Activated T-helper 2 cell treated with anti-CD3 and anti-CD28 coated beads, Interferon-gamma antibody, Interleukin-2, Interleukin-4, amounts not matched to agents 10 μg/mL and 5 μg/mL and 100 μg/mL, durations not matched to agents 14 hours and 24 hours and 36 hours (primary cell): ENCODE measurements around the gene GADD45B. TPM values are rescaled to one million over a fixed set of nuclear protein-coding genes. Genes with fewer than 3 reads are reported as not detected.

Experiments
- DNase-seq: peaks from one replicate; pipeline ENCODE4 v3.0.0; 2021; ENCODE audit warnings: low spot score
- H3K27ac Mint-ChIP-seq: one replicate; pipeline ENCODE4 v1.8.0; 2021; ENCODE audit warnings: mixed read lengths
- H3K27me3 Mint-ChIP-seq: one replicate; pipeline ENCODE4 v1.8.0; 2021; ENCODE audit warnings: low read depth, mixed read lengths
- H3K36me3 Mint-ChIP-seq: one replicate; pipeline ENCODE4 v1.8.0; 2021; ENCODE audit warnings: low read depth, mixed read lengths
- H3K4me1 Mint-ChIP-seq: one replicate; pipeline ENCODE4 v1.8.0; 2021; ENCODE audit warnings: low read depth, mixed read lengths
- H3K4me3 Mint-ChIP-seq: one replicate; pipeline ENCODE4 v1.8.0; 2021; ENCODE audit warnings: low read depth, mild to moderate bottlenecking, moderate library complexity, mixed read lengths
- H3K9me3 Mint-ChIP-seq: one replicate; pipeline ENCODE4 v1.8.0; 2021; ENCODE audit warnings: mixed read lengths
- intact Hi-C: fragments of 100-400 bp; cut with micrococcal nuclease; formaldehyde crosslinking; loops from one replicate; pipeline ENCODE4 v1.15.1; 2023
- total RNA-seq: library from RNA; stranded (reverse); gene quantifications from 2 replicates; pipeline ENCODE4 v1.2.3, GENCODE V29; 2022

Gene GADD45B
- total RNA-seq, 1 donor from 2014 or later: 90.7 TPM

GRCh38 chr19:2479556-2480194 lies 3.7 kb downstream of the GADD45B start:
- Mint-ChIP-seq H3K36me3 (peaks cover 28% of the 10 kb centered on the region), H3K9me3 (peaks cover 9% of the 10 kb centered on the region), H3K4me1 (peaks cover 13% of the 10 kb centered on the region), H3K4me3 (peak overlapping the region; percentile 96), H3K27me3 (peaks cover 3% of the 10 kb centered on the region), H3K27ac (peak overlapping the region; percentile 49)
- DNase-seq: no peak
- intact Hi-C loops: loop anchor here (2.0 kb wide), 2 partner anchors 15 to 53 kb away; no protein-coding TSS in a partner anchor

DNA sequence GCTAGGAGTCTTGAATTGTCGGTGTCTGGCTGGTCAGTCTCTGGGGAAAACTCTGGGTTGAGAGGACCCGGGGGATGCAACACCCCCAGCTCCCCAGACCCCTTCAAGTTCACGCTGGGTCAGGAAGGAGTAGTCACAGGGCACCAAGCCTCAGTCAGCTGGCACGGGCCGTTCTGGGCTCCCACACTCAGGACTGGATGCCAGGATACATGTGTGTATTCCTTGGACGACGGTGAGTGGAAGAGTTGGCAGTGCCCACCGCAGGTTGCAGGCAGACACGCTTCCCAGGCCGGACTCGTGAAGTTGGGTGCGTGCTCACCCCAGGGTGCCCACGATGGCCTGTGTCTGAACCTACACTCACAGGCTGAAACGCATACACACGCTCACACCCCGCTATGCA lies 5.5 kb downstream of the GADD45B start:
- peaks cover 9% of the 10 kb centered on the region for H3K9me3 Mint-ChIP-seq
- H3K27me3 Mint-ChIP-seq: peaks cover 9% of the 10 kb centered on the region
- peaks cover 23% of the 10 kb centered on the region for H3K36me3 Mint-ChIP-seq
- H3K27ac Mint-ChIP-seq: no peak overlapping the region
- intact Hi-C loops: no loop called here
- no peak overlapping the region for H3K4me3 Mint-ChIP-seq
- H3K4me1 Mint-ChIP-seq: peaks cover 14% of the 10 kb centered on the region
- DNase-seq: no peak

GRCh38 chr19:2482354-2483038 lies 6.6 kb downstream of the GADD45B start:
- H3K27me3 Mint-ChIP-seq: peaks cover 15% of the 10 kb centered on the region

GRCh38 chr19:2483084-2483483 lies 7.2 kb downstream of the GADD45B start:
- DNase-seq: no peak
- Mint-ChIP-seq H3K27me3 (peaks cover 21% of the 10 kb centered on the region), H3K36me3 (peaks cover 7% of the 10 kb centered on the region), H3K4me1 (peaks cover 13% of the 10 kb centered on the region), H3K9me3 (peaks cover 9% of the 10 kb centered on the region), H3K4me3 (no peak overlapping the region), H3K27ac (no peak overlapping the region)
- intact Hi-C loops: no loop called here

More at GRCh38 chr19:2482354-2483038, 6.6 kb downstream of the GADD45B start:
- no peak for DNase-seq
- Mint-ChIP-seq H3K9me3 (peaks cover 9% of the 10 kb centered on the region), H3K27ac (no peak overlapping the region), H3K4me3 (no peak overlapping the region), H3K4me1 (peaks cover 14% of the 10 kb centered on the region), H3K36me3 (peaks cover 13% of the 10 kb centered on the region)
- intact Hi-C loops: no loop called here

DNA sequence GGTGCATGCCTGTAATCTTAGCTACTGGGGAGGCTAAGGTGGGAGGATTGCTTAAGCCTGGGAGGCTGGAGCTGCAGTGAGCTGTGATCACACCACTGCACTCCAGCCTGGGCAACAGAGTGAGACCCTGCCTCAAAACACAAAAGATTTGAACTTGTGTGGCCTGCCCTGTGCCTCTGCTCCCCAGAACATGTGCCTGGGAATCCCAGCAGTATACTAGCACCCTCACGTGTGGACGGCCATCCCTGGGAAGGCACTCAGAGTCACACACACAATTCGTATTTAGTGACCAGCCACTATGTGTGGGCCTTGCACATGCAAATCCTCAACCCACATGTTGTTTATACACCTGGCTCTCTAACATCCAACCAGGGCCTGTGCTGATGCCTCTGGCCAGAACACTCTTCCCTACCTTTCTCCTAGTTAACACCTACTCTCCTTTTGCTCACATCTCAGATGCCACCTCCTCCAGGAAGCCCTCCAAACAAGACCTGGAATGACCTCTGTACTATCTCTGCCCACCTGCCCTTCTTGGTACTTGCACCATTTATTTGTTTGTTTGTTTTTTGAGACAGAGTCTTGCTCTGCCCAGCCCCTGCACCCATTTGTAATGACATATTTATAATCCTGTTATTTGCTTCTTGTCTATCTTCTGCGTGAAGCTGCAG lies 7.7 kb downstream of the GADD45B start:
- H3K27me3 Mint-ChIP-seq: peaks cover 25% of the 10 kb centered on the region
- no peak overlapping the region for H3K4me3 Mint-ChIP-seq
- no peak for DNase-seq
- peaks cover 10% of the 10 kb centered on the region for H3K4me1 Mint-ChIP-seq
- H3K9me3 Mint-ChIP-seq: peaks cover 9% of the 10 kb centered on the region
- intact Hi-C loops: no loop called here
- no peak overlapping the region for H3K27ac Mint-ChIP-seq
- peaks cover 2% of the 10 kb centered on the region for H3K36me3 Mint-ChIP-seq

- Mint-ChIP-seq H3K9me3 (peaks cover 9% of the 10 kb centered on the region), H3K27me3 (peaks cover 27% of the 10 kb centered on the region), H3K4me3 (no peak overlapping the region), H3K27ac (no peak overlapping the region), H3K4me1 (peaks cover 8% of the 10 kb centered on the region), H3K36me3 (no peaks in the 10 kb centered on the region)
- intact Hi-C loops: no loop called here
- DNase-seq: no peak
Observed at GRCh38 chr19:2484178-2484937, 8.4 kb downstream of the GADD45B start.

DNA sequence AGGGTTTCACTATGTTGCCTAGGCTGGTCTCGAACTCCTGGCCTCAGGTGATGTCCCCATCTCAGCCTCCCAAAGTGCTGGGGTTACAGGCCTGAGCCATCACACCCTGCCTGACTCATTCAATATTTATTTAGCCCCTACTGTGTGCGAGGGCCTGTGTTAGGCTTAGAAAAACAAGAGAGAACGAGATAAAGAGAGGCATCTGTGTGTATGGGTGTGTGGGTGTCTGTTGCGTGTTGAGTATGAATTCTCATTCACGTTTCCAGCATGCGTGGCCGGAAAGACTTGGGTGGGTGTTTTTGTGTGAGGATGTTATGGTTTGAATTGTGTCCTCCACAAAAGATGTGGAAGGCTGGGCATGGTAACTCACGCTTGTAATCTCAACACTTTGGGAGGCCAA lies 9.5 kb downstream of the GADD45B start:
- peaks cover 7% of the 10 kb centered on the region for H3K4me1 Mint-ChIP-seq
- no peak for DNase-seq
- H3K9me3 Mint-ChIP-seq: peaks cover 9% of the 10 kb centered on the region
- H3K4me3 Mint-ChIP-seq: no peak overlapping the region
- H3K27me3 Mint-ChIP-seq: peaks cover 33% of the 10 kb centered on the region
- intact Hi-C loops: no loop called here
- H3K36me3 Mint-ChIP-seq: no peaks in the 10 kb centered on the region
- H3K27ac Mint-ChIP-seq: no peak overlapping the region

DNA sequence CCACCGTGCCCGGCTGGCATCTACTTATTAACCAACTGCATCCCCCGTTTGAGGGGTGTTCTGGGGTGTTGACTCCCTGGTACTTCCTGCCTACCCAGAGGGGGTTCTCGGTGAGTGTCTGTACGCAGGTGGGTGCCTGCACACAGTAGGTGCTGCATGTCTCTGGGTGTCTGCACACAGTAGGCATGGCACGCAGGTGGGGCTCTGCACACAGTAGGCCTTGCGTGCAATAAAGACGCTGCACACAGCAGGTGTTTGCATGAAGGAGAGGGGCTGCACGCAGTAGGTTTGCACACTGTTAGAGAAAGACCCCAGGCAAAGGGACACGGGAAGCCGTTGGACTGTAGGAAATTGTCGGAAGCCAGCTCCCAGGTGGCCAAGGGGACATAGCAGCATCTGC lies 11.2 kb downstream of the GADD45B start:
- peaks cover 49% of the 10 kb centered on the region for H3K27me3 Mint-ChIP-seq
- no peaks in the 10 kb centered on the region for H3K36me3 Mint-ChIP-seq
- H3K27ac Mint-ChIP-seq: no peak overlapping the region
- peaks cover 9% of the 10 kb centered on the region for H3K4me1 Mint-ChIP-seq
- intact Hi-C loops: no loop called here
- no peak for DNase-seq
- H3K9me3 Mint-ChIP-seq: peaks cover 9% of the 10 kb centered on the region
- no peak overlapping the region for H3K4me3 Mint-ChIP-seq

DNA sequence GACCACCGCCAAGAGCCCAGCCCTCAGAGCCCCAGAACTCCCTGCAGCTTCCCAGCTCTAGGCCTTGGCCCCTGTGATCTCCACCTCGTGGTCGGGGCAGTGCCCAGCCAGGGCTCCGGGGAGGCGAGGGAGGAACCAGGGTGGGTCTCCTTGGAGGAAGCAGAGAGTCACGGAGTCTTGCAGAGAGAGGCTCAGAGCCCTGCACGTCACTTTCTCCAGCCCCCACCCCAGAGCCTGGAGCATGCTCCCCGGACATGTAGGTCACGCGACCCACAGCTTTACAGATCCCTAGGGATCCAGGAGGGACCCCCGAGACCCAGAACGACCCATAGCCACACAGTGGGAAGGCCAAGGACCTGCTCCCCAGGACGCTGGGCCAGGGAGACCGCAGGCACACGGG lies 11.9 kb downstream of the GADD45B start:
- DNase-seq: no peak
- Mint-ChIP-seq H3K36me3 (no peaks in the 10 kb centered on the region), H3K9me3 (peaks cover 5% of the 10 kb centered on the region), H3K4me1 (peaks cover 11% of the 10 kb centered on the region), H3K27me3 (peaks cover 57% of the 10 kb centered on the region), H3K4me3 (no peak overlapping the region), H3K27ac (no peak overlapping the region)
- intact Hi-C loops: no loop called here

- intact Hi-C loops: no loop called here
- Mint-ChIP-seq H3K9me3 (peaks cover 5% of the 10 kb centered on the region), H3K27me3 (peaks cover 57% of the 10 kb centered on the region), H3K4me1 (peaks cover 11% of the 10 kb centered on the region), H3K27ac (no peak overlapping the region), H3K36me3 (no peaks in the 10 kb centered on the region), H3K4me3 (no peak overlapping the region)
- no peak for DNase-seq
Observed at GRCh38 chr19:2488405-2488941, 12.5 kb downstream of the GADD45B start.

- no peaks in the 10 kb centered on the region for H3K36me3 Mint-ChIP-seq
- H3K4me3 Mint-ChIP-seq: no peak overlapping the region
- intact Hi-C loops: no loop called here
- peaks cover 59% of the 10 kb centered on the region for H3K27me3 Mint-ChIP-seq
- H3K27ac Mint-ChIP-seq: no peak overlapping the region
- DNase-seq: no peak
- H3K4me1 Mint-ChIP-seq: peaks cover 17% of the 10 kb centered on the region
- no peaks in the 10 kb centered on the region for H3K9me3 Mint-ChIP-seq
Observed at GRCh38 chr19:2488942-2489731, 13.2 kb downstream of the GADD45B start.

- Mint-ChIP-seq H3K4me1 (peaks cover 20% of the 10 kb centered on the region), H3K27me3 (peaks cover 58% of the 10 kb centered on the region), H3K4me3 (no peak overlapping the region), H3K27ac (no peak overlapping the region), H3K36me3 (no peaks in the 10 kb centered on the region), H3K9me3 (no peaks in the 10 kb centered on the region)
- no peak for DNase-seq
- intact Hi-C loops: no loop called here
Observed at GRCh38 chr19:2490659-2491058, 14.7 kb downstream of the GADD45B start.
